K562 (cell line): ENCODE measurements around the gene IZUMO4. TPM values are rescaled to one million over a fixed set of nuclear protein-coding genes. Genes with fewer than 3 reads are reported as not detected.

Experiments
- CHAMP1 ChIP-seq: fragments of 450-650 bp; IDR thresholded peaks from 2 replicates; pipeline ENCODE4 v1.6.1; 2016; ENCODE audit warnings: mild to moderate bottlenecking
- ETV1 ChIP-seq: fragments of 450-650 bp; conservative IDR thresholded peaks from 2 replicates; pipeline ENCODE4 v1.6.1; 2016; ENCODE audit warnings: missing genetic modification characterization, control low read depth, low read depth, missing compliant biosample characterization
- ETV6 ChIP-seq, 3 experiments: fragments of 150-350 bp in 1 of 3; sonication (generic) in 1 of 3; formaldehyde crosslinking in 1 of 3; IDR thresholded peaks; 2 replicates each; pipeline versions ENCODE4 v1.6.1 to v1.8.0; 2014 to 2022; ENCODE audit warnings: borderline replicate concordance in 2 of 3, low read depth in 2 of 3, antibody characterized with exemption in 1 of 3, low read length in 1 of 3, mild to moderate bottlenecking in 1 of 3, missing genetic modification reagents in 1 of 3
- GTF2F1 ChIP-seq: IDR thresholded peaks from 2 replicates; pipeline ENCODE4 v1.6.1; 2011; ENCODE audit warnings: low read depth, low read length, improper control_type of control experiment
- HDAC6 ChIP-seq: IDR thresholded peaks from 2 replicates; pipeline ENCODE4 v1.6.1; 2012; ENCODE audit warnings: low read depth, mild to moderate bottlenecking, control low read depth, inconsistent platforms, low read length, moderate library complexity
- HLTF ChIP-seq: fragments of 450-650 bp; IDR thresholded peaks from 2 replicates; pipeline ENCODE4 v1.6.1; 2016
- IRF2 ChIP-seq: sonication (generic); formaldehyde crosslinking; IDR thresholded peaks from 2 replicates; pipeline ENCODE4 v1.8.1; 2022; ENCODE audit warnings: mild to moderate bottlenecking, missing genetic modification reagents
- MCM3 ChIP-seq: fragments of 450-650 bp; IDR thresholded peaks from 2 replicates; pipeline ENCODE4 v1.6.1; 2016
- NFYB ChIP-seq: IDR thresholded peaks from 2 replicates; pipeline ENCODE4 v1.6.1; 2011; ENCODE audit warnings: mild to moderate bottlenecking, moderate library complexity; ENCODE audit not compliant: insufficient read length; ENCODE audit errors: extremely low read depth
- PHB2 ChIP-seq: fragments of 450-650 bp; IDR thresholded peaks from 2 replicates; pipeline ENCODE4 v1.6.1; 2017; ENCODE audit warnings: low read depth
- PHF20 ChIP-seq: fragments of 450-650 bp; IDR thresholded peaks from 2 replicates; pipeline ENCODE4 v1.6.1; 2018; ENCODE audit not compliant: partially characterized antibody
- PREB ChIP-seq: sonication (generic); formaldehyde crosslinking; IDR thresholded peaks from 2 replicates; pipeline ENCODE4 v1.8.1; 2023; ENCODE audit warnings: mild to moderate bottlenecking, missing genetic modification reagents
- RUNX1 ChIP-seq: sonication (generic); IDR thresholded peaks from 2 replicates; pipeline ENCODE4 v1.6.1; 2016; ENCODE audit warnings: antibody characterized with exemption, low read depth
- SETDB1 ChIP-seq: IDR thresholded peaks from one replicate; pipeline ENCODE4 v1.6.1; 2012; ENCODE audit warnings: low read length, control low read depth, inconsistent platforms
- SRSF9 ChIP-seq: fragments of 200-400 bp; formaldehyde crosslinking; IDR thresholded peaks from 2 replicates; pipeline ENCODE4 v1.6.1; 2017; ENCODE audit warnings: low read depth, low read length, borderline replicate concordance
- ZNF57 ChIP-seq: fragments of 450-650 bp; formaldehyde crosslinking; IDR thresholded peaks from 2 replicates; pipeline ENCODE4 v1.4.0; 2020; ENCODE audit warnings: mild to moderate bottlenecking, moderate library complexity
- polyA plus RNA-seq, 8 experiments: library from polyadenylated mRNA; depleted of rRNA in 4 of 8; stranded (reverse) in 5 of 8; unstranded in 3 of 8; fragments of >200 nt; fragmentation: Nextera tagmentation in 2 of 8; fragmentation: Illumina TruSeq in 1 of 8; extraction: Ambion mirVana in 2 of 8; extraction: Trizol in 1 of 8; gene quantifications; 2 replicates each; pipeline versions ENCODE4 v1.2.1 to v1.2.3, GENCODE V29; 2011 to 2014; ENCODE audit warnings: inconsistent platforms in 1 of 8, missing spikeins in 1 of 8
- total RNA-seq, 7 experiments: library from RNA; depleted of rRNA in 6 of 7; stranded (reverse); fragments of >200 nt in 6 of 7; fragmentation: Illumina TruSeq in 2 of 7; extraction: Trizol in 2 of 7; gene quantifications; 2 replicates each; pipeline versions ENCODE4 v1.2.1 to v1.2.3, GENCODE V29; 2011 to 2021; ENCODE audit warnings: low replicate concordance in 1 of 7
- TF ChIP-seq, protein P1 (sequence below): fragments of 450-650 bp; formaldehyde crosslinking; IDR thresholded peaks from 2 replicates; pipeline ENCODE4 v1.4.0; 2022; ENCODE audit warnings: missing genetic modification characterization

IZUMO4 gene
- total and polyA plus RNA-seq, 9 of the 15 experiments (the other 6 are each of a cell fraction or from before 2014, with no cell fraction given), result 0.07 to 3.9 (median 1.2) TPM

- TF ChIP-seq HDAC6, result no peak
- TF ChIP-seq HLTF, result peak; percentile 43; the same call in 1 of the 2 replicates
- no peak for TF ChIP-seq IRF2 (CRISPR knock-in tag)
- TF ChIP-seq, protein P1, sequence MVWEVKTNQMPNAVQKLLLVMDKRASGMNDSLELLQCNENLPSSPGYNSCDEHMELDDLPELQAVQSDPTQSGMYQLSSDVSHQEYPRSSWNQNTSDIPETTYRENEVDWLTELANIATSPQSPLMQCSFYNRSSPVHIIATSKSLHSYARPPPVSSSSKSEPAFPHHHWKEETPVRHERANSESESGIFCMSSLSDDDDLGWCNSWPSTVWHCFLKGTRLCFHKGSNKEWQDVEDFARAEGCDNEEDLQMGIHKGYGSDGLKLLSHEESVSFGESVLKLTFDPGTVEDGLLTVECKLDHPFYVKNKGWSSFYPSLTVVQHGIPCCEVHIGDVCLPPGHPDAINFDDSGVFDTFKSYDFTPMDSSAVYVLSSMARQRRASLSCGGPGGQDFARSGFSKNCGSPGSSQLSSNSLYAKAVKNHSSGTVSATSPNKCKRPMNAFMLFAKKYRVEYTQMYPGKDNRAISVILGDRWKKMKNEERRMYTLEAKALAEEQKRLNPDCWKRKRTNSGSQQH, result peak; percentile 34; the same call in 1 of the 2 replicates
- TF ChIP-seq PHB2, result no peak
- TF ChIP-seq RUNX1, result no peak
- TF ChIP-seq ZNF57 (CRISPR knock-in tag), result no peak
- peak; percentile 94 for TF ChIP-seq ETV1 (tag)
- peak; percentile 77 to 80; a peak in 2 of 4 replicates for TF ChIP-seq ETV6 (IDR thresholded peaks at IDR 0.05; ENCODE audit: borderline replicate concordance in 1 of 2, low read depth in 2 of 2, low read length in 1 of 2)
- TF ChIP-seq ETV6 (CRISPR knock-in tag; IDR thresholded peaks at IDR 0.05; ENCODE audit: borderline replicate concordance), result no peak
- TF ChIP-seq MCM3, result no peak
- no peak for TF ChIP-seq PHF20
- no peak for TF ChIP-seq SETDB1
- TF ChIP-seq GTF2F1, result no peak
- no peak for TF ChIP-seq CHAMP1
- no peak for TF ChIP-seq NFYB
- no peak for TF ChIP-seq SRSF9
- TF ChIP-seq PREB, result no peak
Measured at GRCh38 chr19:2055931-2056836, 40.5 kb upstream of the IZUMO4 start (continued).
